HG02885 (cell line): Measurements from ENCODE around the gene ARL5A.
"Not testable (repeated sequence)": the region's sequence is repeated elsewhere in the genome, so short reads cannot be mapped to it uniquely, and the experiment has no call there.

Experiments
- ATAC-seq: cut with Tn5 transposase; IDR thresholded peaks from one replicate; pipeline ENCODE4 v1.9.1; 2021; ENCODE audit warnings: mild to moderate bottlenecking; ENCODE audit not compliant: unreplicated experiment, poor library complexity

ARL5A gene, protein sequence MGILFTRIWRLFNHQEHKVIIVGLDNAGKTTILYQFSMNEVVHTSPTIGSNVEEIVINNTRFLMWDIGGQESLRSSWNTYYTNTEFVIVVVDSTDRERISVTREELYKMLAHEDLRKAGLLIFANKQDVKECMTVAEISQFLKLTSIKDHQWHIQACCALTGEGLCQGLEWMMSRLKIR

DNA sequence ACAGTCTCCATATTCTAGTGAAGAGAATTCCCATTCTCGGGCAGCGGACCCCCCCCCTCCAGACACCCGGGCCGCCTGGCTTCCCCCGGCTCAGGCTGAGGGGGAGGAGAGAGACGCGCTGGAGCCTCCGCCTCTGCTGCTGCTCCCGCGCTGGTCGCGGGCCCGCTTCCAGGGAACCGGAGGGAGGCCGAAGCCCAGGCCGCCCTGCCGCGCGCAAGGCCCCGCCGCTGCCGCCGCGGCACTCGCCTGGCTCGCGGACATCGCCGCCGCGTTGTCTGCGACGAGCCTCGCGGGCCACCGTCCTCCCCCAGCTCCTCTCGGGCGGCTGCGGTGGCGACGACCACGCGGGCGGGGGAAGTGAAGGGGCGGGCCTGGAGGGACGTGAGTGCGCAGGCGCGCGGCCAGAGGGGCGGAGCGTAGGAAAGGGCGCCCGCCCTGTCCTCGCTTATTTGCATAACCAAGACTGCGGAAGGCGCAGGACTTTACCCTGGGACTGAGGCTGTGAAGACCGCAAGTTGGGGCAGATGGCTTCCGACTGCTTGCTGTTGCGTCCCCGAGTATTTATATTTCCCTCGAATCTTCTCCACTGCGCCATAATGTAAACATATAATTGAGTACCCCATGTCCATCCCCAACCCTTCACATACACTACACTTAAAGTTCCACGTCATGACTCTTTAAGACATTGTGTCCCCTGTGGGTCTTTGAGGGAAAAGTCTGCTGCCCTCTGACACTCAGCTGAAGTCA, at the start of gene ARL5A:
ARL5A (minus strand) TSS at position 279 of the 747 bp plus-strand sequence; CDS start at position 34, 245 bp downstream.
- ATAC-seq: peak; percentile 94

DNA sequence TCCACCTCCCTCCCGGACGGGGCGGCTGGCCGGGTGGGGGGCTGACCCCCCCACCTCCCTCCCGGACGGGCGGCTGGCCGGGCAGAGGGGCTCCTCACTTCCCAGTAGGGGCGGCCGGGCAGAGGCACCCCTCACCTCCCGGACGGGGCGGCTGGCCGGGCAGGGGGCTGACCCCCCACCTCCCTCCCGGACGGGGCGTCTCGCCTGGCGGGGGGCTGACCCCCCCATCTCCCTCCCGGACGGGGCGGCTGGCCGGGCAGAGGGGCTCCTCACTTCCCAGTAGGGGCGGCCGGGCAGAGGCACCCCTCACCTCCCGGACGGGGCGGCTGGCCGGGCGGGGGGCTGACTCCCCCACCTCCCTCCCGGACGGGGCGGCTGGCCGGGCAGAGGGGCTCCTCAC, 47.4 kb upstream of the ARL5A start:
- not testable (repeated sequence) for ATAC-seq

DNA sequence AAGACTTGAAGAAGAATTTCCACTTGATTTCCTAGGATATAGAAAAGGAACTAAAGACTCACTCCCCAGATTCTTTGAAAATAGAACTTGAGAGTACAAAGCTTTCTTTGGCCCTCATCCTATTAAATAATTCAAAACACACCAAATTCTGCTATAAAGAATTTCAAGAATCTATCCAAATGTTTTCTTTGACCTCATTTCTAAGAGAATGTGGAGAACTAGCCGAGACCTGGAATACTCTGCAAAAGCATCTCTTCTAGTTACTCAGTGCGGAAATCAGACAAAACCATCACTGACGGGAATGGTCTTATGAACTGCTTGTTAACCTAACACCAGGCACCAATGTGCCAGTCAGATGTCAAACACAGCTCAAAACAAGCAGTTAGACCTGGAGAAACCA, 44.2 kb upstream of the ARL5A start:
- no peak for ATAC-seq

DNA sequence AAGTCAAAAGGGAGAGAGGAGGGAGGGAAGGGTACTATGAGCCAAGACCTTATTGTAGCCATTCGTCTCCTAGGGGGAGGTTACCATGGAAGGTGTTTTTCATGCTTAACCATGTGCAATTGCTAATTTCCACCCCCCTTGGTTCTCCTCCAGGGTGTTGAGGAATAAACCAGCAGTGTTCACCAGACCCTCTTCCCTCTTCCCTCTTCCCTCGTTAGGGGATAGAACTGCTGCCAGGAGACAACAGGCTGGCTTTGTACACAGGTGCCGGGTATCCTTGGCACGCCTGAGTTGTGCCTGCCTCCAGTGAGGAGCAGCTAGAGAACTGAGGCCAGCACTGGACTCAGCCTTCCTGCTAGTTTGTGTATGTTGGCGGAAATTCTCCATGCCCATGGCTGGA, 41.1 kb upstream of the ARL5A start:
- no peak for ATAC-seq

DNA sequence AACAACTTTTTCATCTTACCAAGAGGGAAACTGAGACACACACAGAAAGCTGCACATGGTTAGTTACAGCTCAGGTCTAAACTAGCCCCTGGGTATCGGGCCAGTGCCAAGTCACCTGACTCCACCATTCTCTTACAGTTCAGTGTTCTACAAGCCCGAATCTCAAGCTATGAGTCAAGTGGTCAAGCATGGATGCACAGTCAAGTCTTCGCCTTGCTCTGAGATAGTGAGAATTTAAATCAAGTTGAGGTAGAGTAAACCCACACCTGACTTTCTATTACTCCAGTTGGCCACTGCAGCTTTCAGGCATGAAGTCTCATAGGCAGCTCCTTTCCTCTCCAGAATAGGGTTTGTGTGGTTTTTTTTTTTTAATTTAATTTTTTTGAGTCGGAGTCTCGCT, 34.5 kb upstream of the ARL5A start:
- peak; percentile 99 for ATAC-seq

DNA sequence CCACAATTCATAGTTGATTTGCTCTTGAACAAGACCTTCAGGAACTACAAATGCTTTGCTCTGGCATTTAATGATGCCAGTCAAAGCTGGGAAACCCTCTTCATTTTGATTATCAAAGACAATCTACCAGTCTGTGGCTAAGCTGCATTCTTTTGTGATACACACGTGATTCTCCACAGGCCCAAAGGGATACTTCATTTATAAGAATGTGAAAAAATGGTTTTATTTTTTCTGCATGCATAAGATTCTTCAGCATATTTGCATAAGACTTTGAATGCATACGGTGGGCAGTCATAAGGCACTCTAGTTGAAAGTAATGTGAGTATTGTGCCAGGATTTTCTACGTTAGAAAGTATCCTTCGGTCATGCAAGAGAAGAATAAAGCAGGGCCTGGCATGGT, 33.0 kb upstream of the ARL5A start:
- ATAC-seq: no peak

DNA sequence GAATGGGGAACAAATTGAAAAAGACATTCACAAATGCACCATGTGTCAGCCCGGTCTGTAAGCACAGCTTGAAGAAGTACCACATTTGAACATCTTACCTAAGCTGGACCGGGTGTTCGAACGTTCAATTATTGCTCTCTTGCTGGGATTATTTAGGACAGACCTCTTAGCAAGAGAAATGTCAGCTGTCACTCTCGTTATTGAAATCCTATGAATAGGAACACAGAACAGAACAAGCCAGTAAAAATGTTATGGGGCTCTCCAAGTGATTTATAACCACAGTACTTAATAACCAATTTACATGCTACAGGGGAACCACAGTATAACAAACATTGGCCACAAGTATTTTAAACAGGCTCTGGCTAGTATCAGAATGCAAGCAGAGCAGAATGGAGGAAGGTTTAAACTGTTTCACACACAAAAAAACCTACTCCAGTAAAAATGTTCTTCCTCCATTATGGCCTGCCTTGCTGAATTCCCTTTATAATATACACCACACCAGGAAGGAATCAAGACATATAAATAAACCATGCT, 32.5 kb upstream of the ARL5A start:
- no peak for ATAC-seq

DNA sequence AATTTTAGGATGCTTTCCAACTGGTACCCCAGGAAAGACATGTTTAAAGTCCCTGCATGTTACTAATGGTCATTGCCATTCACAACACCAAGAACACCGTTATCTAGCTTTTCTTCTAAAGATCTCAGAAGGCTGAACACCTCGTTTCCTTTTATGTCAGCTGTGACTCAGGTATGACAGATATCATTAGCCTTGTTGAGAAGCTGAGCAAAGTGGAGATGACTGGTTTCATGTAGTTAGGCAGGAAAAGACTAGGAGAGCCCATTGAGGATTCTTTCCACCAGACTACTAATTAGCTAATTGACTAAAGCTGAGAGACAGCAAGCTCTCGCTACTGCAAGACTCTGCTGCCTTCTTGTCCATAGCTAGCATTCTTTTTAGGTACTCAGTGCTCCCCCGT, 32.0 kb upstream of the ARL5A start:
- ATAC-seq: no peak

DNA sequence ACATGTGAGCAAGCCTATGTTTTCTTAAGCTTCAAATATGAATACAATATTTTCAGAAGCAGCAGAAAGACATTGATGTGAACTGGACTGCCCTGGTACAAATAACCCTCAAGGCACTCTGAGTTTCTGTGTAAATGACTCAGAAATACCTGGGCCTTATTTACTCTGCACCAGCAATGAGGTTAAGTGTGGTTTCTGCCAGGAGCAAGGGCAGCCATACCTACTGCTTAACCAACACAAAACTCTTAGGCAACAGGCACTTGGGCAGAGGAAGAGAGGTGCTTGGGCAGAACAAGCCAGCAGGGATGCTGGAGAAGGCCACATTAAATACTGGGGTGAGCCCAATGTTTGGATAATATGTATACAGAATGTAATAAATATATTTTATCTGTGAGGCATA, 29.4 kb upstream of the ARL5A start:
- ATAC-seq: no peak

DNA sequence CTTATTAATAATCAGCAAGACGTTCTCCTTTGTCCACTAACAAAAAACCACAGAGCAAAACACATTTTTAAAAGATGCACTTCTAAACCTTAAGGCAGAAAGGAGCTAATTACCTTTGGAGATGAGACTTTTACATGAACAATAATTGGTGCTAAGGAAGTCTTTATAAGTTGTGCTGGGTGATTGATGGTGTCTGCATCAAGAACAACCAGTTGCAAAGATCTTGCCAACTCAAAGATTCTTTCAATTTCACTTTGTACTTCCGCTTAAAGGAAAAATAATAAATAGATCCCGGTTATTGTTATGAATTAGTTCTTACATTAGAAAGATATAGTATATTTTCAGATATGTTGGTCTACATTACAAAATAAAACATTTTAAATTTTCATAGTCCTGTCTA, 26.9 kb upstream of the ARL5A start:
- peak; percentile 52 for ATAC-seq

GRCh38 chr2:151853070-151853758, 25.0 kb upstream of the ARL5A start:
- no peak for ATAC-seq

DNA sequence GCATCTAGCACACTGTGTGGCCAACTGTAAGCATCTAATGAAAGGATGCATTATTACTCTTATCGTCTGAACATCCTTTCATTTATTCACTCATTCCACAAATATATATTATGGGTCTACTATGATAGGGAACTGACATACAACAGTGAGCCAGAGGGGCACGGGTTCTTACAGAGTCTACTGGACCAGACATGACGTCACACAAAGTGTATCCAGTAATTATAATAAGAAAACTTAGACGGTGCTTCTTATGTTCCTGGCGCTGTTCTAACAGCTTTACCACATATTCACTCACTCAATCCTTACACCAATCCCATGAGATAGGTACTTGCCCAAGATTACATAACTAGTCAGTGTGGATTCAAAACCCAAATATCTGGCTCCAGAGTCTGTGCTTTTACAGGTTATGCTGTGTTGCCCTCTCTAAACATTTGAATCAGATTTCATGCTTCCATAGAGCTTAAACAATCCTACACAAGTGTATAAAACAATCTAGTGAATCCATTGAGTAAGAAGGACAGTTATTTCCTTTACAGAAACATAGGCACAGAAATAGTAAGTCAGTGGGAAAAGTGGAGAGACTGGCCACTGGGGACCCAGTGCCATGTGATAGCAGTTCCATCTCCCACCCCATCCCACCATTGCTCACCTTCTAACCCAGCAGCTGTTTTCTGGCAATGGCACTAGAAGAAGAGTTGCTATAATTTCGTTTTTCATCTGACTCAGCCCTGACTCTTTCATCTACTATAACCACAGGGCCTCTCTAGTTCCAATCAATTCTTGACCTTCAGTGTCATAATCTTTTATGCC, 24.2 kb upstream of the ARL5A start:
- ATAC-seq: no peak

DNA sequence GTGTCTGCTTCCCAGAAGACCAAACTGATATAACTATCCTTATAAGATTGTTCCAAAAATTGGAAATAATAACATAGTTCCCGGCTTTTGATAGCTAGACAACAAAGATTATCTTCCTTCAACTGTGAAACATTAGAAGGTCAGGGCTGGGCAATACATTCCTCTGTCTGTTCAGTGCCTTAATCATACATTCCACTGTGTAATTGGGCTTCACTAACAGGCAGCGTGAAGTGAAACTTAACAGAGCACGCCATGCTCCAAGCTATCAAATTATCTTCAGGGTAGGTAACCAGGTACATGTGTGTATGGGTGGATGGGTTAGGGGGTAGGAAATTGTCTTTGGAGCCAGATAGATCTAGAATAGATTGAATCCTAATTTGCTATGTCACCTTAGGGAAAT, 23.5 kb upstream of the ARL5A start:
- no peak for ATAC-seq

GRCh38 chr2:151849413-151850010, 21.3 kb upstream of the ARL5A start:
- ATAC-seq: no peak

DNA sequence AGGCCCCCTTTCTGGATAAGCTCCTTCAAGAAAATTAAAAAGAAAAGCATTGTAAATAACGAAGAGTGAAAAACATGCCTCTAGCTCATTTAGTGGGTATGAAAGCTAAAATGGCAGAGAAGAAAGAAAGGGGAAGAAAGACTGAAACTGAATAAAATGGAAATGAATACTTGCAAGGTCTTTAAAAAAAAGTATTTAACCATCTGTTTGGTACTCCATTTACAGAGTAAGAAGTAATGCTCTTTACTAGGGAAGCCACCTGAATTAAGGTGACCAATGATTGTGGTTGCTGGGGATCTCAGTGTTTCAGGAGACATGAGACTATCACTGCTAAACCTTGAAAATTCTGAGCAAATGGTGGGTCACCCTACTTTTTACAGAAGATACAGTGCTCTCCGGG, 17.7 kb upstream of the ARL5A start:
- peak; percentile 61 for ATAC-seq

- no peak for ATAC-seq
These were observed 17.3 kb upstream of the ARL5A start for GRCh38 chr2:151845481-151845880.

DNA sequence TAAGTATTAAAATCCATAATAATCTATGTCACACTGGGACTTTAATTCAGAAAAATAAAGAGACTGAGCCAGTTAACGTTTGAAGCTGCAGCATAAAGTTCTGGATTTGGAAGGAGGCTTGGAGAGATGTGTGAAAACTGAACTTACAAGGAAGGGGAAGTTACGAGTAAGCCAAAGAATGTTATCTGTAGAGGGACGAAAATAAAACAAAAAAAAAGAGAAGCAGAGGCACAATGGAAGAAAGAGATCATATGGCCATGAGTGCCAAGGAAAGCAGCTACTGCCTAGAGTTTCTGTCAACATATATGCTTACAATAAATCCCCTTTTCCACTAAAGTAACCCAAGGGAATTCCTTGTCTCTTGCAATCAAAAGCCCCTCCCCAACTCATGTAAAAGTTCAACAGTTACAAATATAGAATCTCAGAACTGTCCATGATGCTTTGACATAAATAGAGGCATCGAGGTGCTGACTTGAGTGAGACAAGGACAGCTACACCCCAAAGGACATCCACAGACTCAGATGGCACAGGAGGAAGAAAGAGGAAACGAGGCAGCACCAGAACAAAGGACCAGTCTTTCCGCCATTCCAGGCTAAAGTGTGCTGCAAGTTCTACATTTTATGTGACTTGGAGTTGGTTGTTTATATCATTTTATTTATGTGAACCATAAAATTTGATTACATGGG, 16.1 kb upstream of the ARL5A start:
- no peak for ATAC-seq

DNA sequence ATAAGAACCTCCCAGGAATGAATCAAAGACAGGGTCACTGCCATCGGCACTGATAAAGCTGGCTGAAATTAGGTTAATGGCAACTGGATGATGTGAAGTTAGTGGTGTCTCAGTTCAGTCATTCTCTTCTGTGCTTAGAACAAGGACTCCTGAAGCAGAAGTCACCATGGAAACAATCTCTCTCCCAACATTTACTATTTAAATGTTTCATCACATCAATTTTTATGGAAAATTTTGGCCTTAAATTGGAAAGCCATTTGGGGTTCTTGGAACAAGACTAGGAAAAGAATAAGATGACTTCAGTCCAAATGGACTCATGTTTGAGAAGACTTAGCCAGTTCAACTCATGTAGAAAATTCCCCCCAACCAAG, 15.5 kb upstream of the ARL5A start:
- no peak for ATAC-seq

DNA sequence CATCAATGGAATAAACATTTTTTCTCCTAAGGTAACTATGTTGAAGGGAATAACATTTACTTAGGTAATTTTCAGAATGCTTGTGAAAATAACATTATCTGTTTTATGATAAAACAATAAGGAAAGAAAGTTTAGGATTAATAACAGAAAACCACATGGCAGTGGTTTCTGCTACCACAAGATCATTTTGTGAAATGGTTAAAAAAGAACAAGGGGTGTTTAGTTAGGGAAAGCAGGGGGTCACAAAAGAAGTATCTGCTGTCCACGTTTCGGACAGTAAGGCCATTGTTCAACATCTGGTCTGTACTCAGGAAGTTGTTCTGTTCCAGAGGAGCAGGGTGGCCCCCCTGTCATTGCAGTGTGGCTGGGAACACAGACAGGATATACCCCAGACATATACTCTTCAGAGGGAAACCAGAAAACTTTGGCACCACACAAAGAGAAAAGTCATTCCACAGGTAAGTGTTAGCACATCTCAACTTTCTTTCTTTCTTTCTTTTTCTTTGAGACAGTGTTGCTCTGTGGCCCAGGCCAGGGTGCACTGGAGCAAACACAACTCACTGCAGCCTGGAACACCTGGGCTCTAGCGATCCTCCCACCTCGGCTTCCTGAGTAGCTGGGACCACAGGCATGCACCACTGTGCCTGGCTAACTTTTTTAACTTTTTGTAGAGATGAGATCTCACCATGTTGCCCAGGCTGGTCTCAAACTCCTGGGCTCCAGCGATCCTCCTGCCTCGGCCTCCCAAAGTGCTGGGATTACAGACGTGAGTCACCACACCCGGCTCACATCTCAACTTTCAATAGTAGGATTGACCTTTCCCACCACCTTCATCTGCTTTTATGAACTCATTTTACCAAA, 14.8 kb upstream of the ARL5A start:
- peak; percentile 17 for ATAC-seq
